ENCODE data around the gene MRPS23. TPM values are rescaled to one million over a fixed set of nuclear protein-coding genes. Genes with fewer than 3 reads are reported as not detected.

Gene MRPS23
- total and polyA plus RNA-seq, 2 of the 8 experiments (the other 6 are each of a cell fraction or from before 2014, with no cell fraction given) = 38.6 to 60.4 TPM

DNA sequence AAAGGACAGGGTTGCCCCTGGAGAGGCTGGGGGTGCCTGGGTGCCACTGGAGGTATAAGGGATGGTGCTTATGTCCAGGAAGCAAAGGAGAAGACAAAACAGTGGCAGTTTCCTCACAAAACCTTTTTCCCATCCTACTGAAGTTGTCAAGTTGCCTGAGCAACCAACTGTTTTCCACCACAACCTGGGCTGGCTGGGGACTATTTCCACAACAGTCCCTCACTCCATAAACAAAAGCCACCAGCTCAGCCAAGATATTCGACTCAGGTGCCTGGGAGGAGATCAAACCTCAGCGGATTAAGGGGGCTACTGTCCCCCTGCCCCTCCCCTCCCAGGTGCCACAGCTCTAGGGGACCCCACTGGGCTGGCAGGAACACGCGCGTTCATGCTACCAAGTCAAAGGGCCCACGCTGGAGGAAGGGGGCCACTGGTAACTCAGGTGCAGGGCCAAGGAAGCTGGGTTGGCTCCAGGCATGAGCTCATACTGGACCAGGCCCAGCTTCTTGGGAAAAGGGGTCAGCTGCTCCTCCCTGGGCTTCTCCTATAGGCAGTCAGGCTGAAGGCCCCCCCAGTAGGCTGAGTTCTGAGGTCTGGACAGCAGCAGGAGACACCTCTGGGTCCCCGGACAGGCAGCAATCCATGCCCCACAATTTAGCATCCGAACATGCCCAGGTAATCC, 45.7 kb upstream of the MRPS23 start (continued):
- no peak for TF ChIP-seq RNF2 (IDR thresholded peaks at IDR 0.05; ENCODE audit: borderline replicate concordance, low read depth, low read length, missing control alignments, poor library complexity, severe bottlenecking)
